CD4-positive, CD25-positive, alpha-beta regulatory T cell (primary cell): Measurements from ENCODE around the gene DQX1. TPM values are rescaled to one million over a fixed set of nuclear protein-coding genes. Genes with fewer than 3 reads are reported as not detected.

Experiments
- ATAC-seq, 2 donors: fragments of 150-1000 bp; cut with Tn5 transposase; one replicate each; pipeline ENCODE4 v1.10.0; 2021; ENCODE audit warnings: low read depth in 2 of 2, moderate number of reproducible peaks in 2 of 2, moderate library complexity in 1 of 2
- DNase-seq, 3 donors: peaks; one replicate each; pipeline versions ENCODE4 v3.0.0 to v3.0.0-alpha.2; 2012 to 2022; ENCODE audit warnings: mixed read lengths in 1 of 3
- H3K27ac ChIP-seq: one replicate; pipeline ENCODE4 v1.7.0; 2013; ENCODE audit warnings: mild to moderate bottlenecking, low read length; ENCODE audit not compliant: insufficient read depth, poor library complexity, severe bottlenecking
- H3K27me3 ChIP-seq: one replicate; pipeline ENCODE4 v1.7.0; 2013; ENCODE audit warnings: low read length; ENCODE audit not compliant: control insufficient read depth, insufficient read depth
- H3K36me3 ChIP-seq: one replicate; pipeline ENCODE4 v1.7.0; 2013; ENCODE audit warnings: mild to moderate bottlenecking, low read length, moderate library complexity; ENCODE audit not compliant: control insufficient read depth, insufficient read depth
- H3K4me1 ChIP-seq: 2 replicates; pipeline ENCODE4 v1.7.0; 2013; ENCODE audit warnings: mild to moderate bottlenecking, low read length; ENCODE audit not compliant: insufficient read depth, control insufficient read depth, poor library complexity, severe bottlenecking
- H3K4me3 ChIP-seq: one replicate; pipeline ENCODE4 v1.7.0; 2013; ENCODE audit warnings: low read depth, mild to moderate bottlenecking, low read length, moderate library complexity
- H3K9me3 ChIP-seq, 2 experiments: 1 replicate in 1 of 2; 2 replicates in 1 of 2; pipeline ENCODE4 v1.7.0; 2013; ENCODE audit warnings: low read length in 2 of 2, mild to moderate bottlenecking in 1 of 2, moderate library complexity in 1 of 2; ENCODE audit not compliant: control insufficient read depth in 2 of 2
- H3K27ac Mint-ChIP-seq, 3 donors: one replicate each; pipeline ENCODE4 v1.8.0; 2020 to 2022; ENCODE audit warnings: mild to moderate bottlenecking in 3 of 3, mixed read lengths in 3 of 3, moderate library complexity in 2 of 3
- H3K27me3 Mint-ChIP-seq: one replicate; pipeline ENCODE4 v1.8.0; 2022; ENCODE audit warnings: mild to moderate bottlenecking, mixed read lengths
- H3K36me3 Mint-ChIP-seq: one replicate; pipeline ENCODE4 v1.8.0; 2020; ENCODE audit warnings: mixed read lengths
- H3K4me1 Mint-ChIP-seq, 4 donors: one replicate each; pipeline ENCODE4 v1.8.0; 2020 to 2022; ENCODE audit warnings: mixed read lengths in 4 of 4, mild to moderate bottlenecking in 1 of 4
- H3K4me3 Mint-ChIP-seq, 4 donors: one replicate each; pipeline ENCODE4 v1.8.0; 2020 to 2022; ENCODE audit warnings: mild to moderate bottlenecking in 4 of 4, mixed read lengths in 4 of 4, moderate library complexity in 3 of 4
- H3K9me3 Mint-ChIP-seq, 7 donors: one replicate each; pipeline ENCODE4 v1.8.0; 2020 to 2022; ENCODE audit warnings: mixed read lengths in 7 of 7, mild to moderate bottlenecking in 3 of 7, moderate library complexity in 2 of 7
- polyA plus RNA-seq, 4 donors: library from polyadenylated mRNA; unstranded; fragments of 300-500 nt; fragmentation: Illumina TruSeq; gene quantifications; one replicate each; pipeline ENCODE4 v1.2.3, GENCODE V29; 2021
- total RNA-seq: library from RNA; stranded (reverse); gene quantifications from one replicate; pipeline ENCODE4 v1.2.3, GENCODE V29; 2022

The DQX1 gene
- total and polyA plus RNA-seq, 5 donors from 2014 or later, result 0.15 TPM; not detected in 4

- Mint-ChIP-seq H3K4me3 (peak overlapping the region in 3 of 4 donors; percentile 74 to 86 (median 85)), H3K4me1 (peaks cover 0 to 29% (median 2%) of the 10 kb centered on the region in 4 donors), H3K9me3 (peaks cover 0 to 12% (median 0%) of the 10 kb centered on the region in 7 donors), H3K27ac (no peak overlapping the region), H3K27me3 (peaks cover 79% of the 10 kb centered on the region), H3K36me3 (peaks cover 4% of the 10 kb centered on the region)
- Histone ChIP-seq H3K9me3 (no peaks in the 10 kb centered on the region), H3K27ac (no peak overlapping the region), H3K4me1 (peaks cover 33% of the 10 kb centered on the region), H3K36me3 (no peaks in the 10 kb centered on the region), H3K27me3 (peaks cover 42% of the 10 kb centered on the region), H3K4me3 (no peak overlapping the region)
- ATAC-seq, result peak; percentile 75 to 77
- peak; percentile 52 to 85 (median 71) for DNase-seq
These were observed 9.9 kb downstream of the DQX1 start for GRCh38 chr2:74515981-74516633.

GRCh38 chr2:74515271-74515980 is 10.6 kb downstream of the DQX1 start:
- no peak overlapping the region for H3K27ac ChIP-seq
- H3K4me3 ChIP-seq, result no peak overlapping the region
- H3K4me1 Mint-ChIP-seq, result peaks cover 0 to 29% (median 4%) of the 10 kb centered on the region in 4 donors
- DNase-seq (peak in 1 of 3 donors; percentile 45), ATAC-seq (no peak)
- H3K27me3 ChIP-seq, result peaks cover 41% of the 10 kb centered on the region
- peaks cover 4% of the 10 kb centered on the region for H3K36me3 Mint-ChIP-seq
- peaks cover 33% of the 10 kb centered on the region for H3K4me1 ChIP-seq
- H3K27me3 Mint-ChIP-seq, result peaks cover 77% of the 10 kb centered on the region
- no peaks in the 10 kb centered on the region for H3K9me3 ChIP-seq
- H3K27ac Mint-ChIP-seq, result no peak overlapping the region
- no peaks in the 10 kb centered on the region for H3K36me3 ChIP-seq
- H3K9me3 Mint-ChIP-seq, result peaks cover 0 to 13% (median 0%) of the 10 kb centered on the region in 7 donors
- H3K4me3 Mint-ChIP-seq, result peak overlapping the region; percentile 21 to 85 (median 58)

- DNase-seq, result peak in 1 of 3 donors; percentile 26
- Histone ChIP-seq H3K4me3 (no peak within 1 kb of the TSS), H3K27ac (no peak within 1 kb of the TSS), H3K9me3 (no peaks in the 10 kb centered on the region), H3K27me3 (peaks cover 38% of the 10 kb centered on the region), H3K36me3 (no peaks in the 10 kb centered on the region), H3K4me1 (peaks cover 33% of the 10 kb centered on the region)
- peaks cover 0 to 29% (median 5%) of the 10 kb centered on the region in 4 donors for H3K4me1 Mint-ChIP-seq
- H3K27ac Mint-ChIP-seq, result no peak within 1 kb of the TSS
- peaks cover 4% of the 10 kb centered on the region for H3K36me3 Mint-ChIP-seq
- ATAC-seq, result no peak
- H3K27me3 Mint-ChIP-seq, result peaks cover 69% of the 10 kb centered on the region
- peak within 1 kb of the TSS; percentile 39 to 85 (median 76) for H3K4me3 Mint-ChIP-seq
- H3K9me3 Mint-ChIP-seq, result peaks cover 0 to 12% (median 0%) of the 10 kb centered on the region in 7 donors
These were observed 11.4 kb downstream of the DQX1 start, which contains the start of gene TLX2 for GRCh38 chr2:74514368-74515270. Gene TLX2 (plus strand): TSS chr2:74514450. CDS start chr2:74514807, 357 bp downstream.

- Mint-ChIP-seq H3K4me1 (peaks cover 0 to 30% (median 5%) of the 10 kb centered on the region in 4 donors), H3K36me3 (peaks cover 4% of the 10 kb centered on the region), H3K9me3 (peaks cover 0 to 12% (median 0%) of the 10 kb centered on the region in 7 donors), H3K27ac (no peak overlapping the region), H3K27me3 (peaks cover 62% of the 10 kb centered on the region), H3K4me3 (peak overlapping the region in 3 of 4 donors; percentile 26 to 76 (median 75))
- H3K4me3 ChIP-seq, result no peak overlapping the region
- H3K9me3 ChIP-seq, result no peaks in the 10 kb centered on the region
- no peak overlapping the region for H3K27ac ChIP-seq
- H3K27me3 ChIP-seq, result peaks cover 32% of the 10 kb centered on the region
- H3K36me3 ChIP-seq, result no peaks in the 10 kb centered on the region
- peak in 1 of 3 donors; percentile 71 for DNase-seq
- H3K4me1 ChIP-seq, result peaks cover 33% of the 10 kb centered on the region
- ATAC-seq, result no peak
These were observed 12.2 kb downstream of the DQX1 start for GRCh38 chr2:74513605-74514367.

- Mint-ChIP-seq H3K36me3 (peaks cover 4% of the 10 kb centered on the region), H3K4me3 (peak overlapping the region in 1 of 4 donors; percentile 41), H3K9me3 (peaks cover 0 to 11% (median 0%) of the 10 kb centered on the region in 7 donors), H3K27me3 (peaks cover 62% of the 10 kb centered on the region), H3K4me1 (peaks cover 0 to 38% (median 5%) of the 10 kb centered on the region in 4 donors), H3K27ac (no peak overlapping the region)
- no peak for DNase-seq
- Histone ChIP-seq H3K9me3 (no peaks in the 10 kb centered on the region), H3K27me3 (peaks cover 24% of the 10 kb centered on the region), H3K4me1 (peaks cover 39% of the 10 kb centered on the region), H3K4me3 (no peak overlapping the region), H3K36me3 (no peaks in the 10 kb centered on the region), H3K27ac (no peak overlapping the region)
- ATAC-seq, result no peak
These were observed 13.1 kb downstream of the DQX1 start for GRCh38 chr2:74512744-74513604.

GRCh38 chr2:74511104-74511989 is 14.7 kb downstream of the DQX1 start:
- no peaks in the 10 kb centered on the region for H3K9me3 ChIP-seq
- H3K9me3 Mint-ChIP-seq, result peaks cover 0 to 13% (median 0%) of the 10 kb centered on the region in 7 donors
- peaks cover 11% of the 10 kb centered on the region for H3K27me3 ChIP-seq
- peaks cover 9% of the 10 kb centered on the region for H3K36me3 Mint-ChIP-seq
- no peak overlapping the region for H3K27ac ChIP-seq
- H3K27ac Mint-ChIP-seq, result no peak overlapping the region
- ATAC-seq (no peak), DNase-seq (no peak)
- H3K27me3 Mint-ChIP-seq, result peaks cover 53% of the 10 kb centered on the region
- H3K4me3 ChIP-seq, result no peak overlapping the region
- peak overlapping the region in 1 of 4 donors; percentile 73 for H3K4me3 Mint-ChIP-seq
- H3K4me1 ChIP-seq, result peaks cover 46% of the 10 kb centered on the region
- no peaks in the 10 kb centered on the region for H3K36me3 ChIP-seq
- peaks cover 6 to 44% (median 13%) of the 10 kb centered on the region in 4 donors for H3K4me1 Mint-ChIP-seq
